GM12878 (cell line): Measurements from ENCODE around the gene TNFRSF1A. TPM values are rescaled to one million over a fixed set of nuclear protein-coding genes. Genes with fewer than 3 reads are reported as not detected.

Experiments used
- ATAC-seq: fragments of 200-7000 bp; cut with Tn5 transposase; 3 replicates; pipeline ENCODE4 v1.9.1; 2020; ENCODE audit warnings: mild to moderate bottlenecking, moderate library complexity
- BruUV-seq: library from RNA; stranded (reverse); fragments of 400-500 nt; replicated peaks from 2 replicates; lab custom pipeline; 2021; lab: Mats Ljungman, UMichigan
- CTCF ChIA-PET: fragments of 300-600 bp; sonication (Branson Sonifier 250); formaldehyde crosslinking; extraction: SDS; loops from one replicate; lab custom pipeline; 2021; ENCODE audit warnings: inconsistent platforms; lab: Yijun Ruan, JAX
- POLR2A ChIA-PET: fragments of 350-600 bp; formaldehyde crosslinking; extraction: SDS; loops from one replicate; lab custom pipeline; 2021; ENCODE audit warnings: inconsistent platforms; lab: Charles Lee
- RAD21 ChIA-PET: fragments of 300-600 bp; sonication (Branson Sonifier 250); formaldehyde crosslinking; loops from one replicate; lab custom pipeline; 2023; ENCODE audit warnings: antibody characterized with exemption; ENCODE audit not compliant: unreplicated experiment; lab: Charles Lee
- SMC1A ChIA-PET: fragments of 300-600 bp; sonication (Branson Sonifier 250); formaldehyde crosslinking; loops from one replicate; lab custom pipeline; 2023; ENCODE audit not compliant: unreplicated experiment, uncharacterized antibody; lab: Charles Lee
- DNase-seq: peaks from one replicate; pipeline ENCODE4 v3.0.0-alpha.2; 2011; ENCODE audit warnings: low read depth, low spot score
- FAIRE-seq: peaks from 3 replicates; lab custom pipeline; 2011; peaks lifted over from hg19 to GRCh38; lab: Jason Lieb, UNC
- H2AFZ ChIP-seq: 2 replicates; pipeline ENCODE4 v1.6.0; 2011; ENCODE audit warnings: low read depth, low read length, control low read depth; ENCODE audit not compliant: control insufficient read depth
- H3K27ac ChIP-seq: 2 replicates; pipeline ENCODE4 v1.5.1; 2011; ENCODE audit warnings: control low read depth; ENCODE audit not compliant: control insufficient read depth, insufficient read depth
- H3K27me3 ChIP-seq, 2 experiments: replicated peaks in 1 of 2; 2 replicates each; pipeline versions ENCODE4 v1.6.0 to v1.6.1; 2011; ENCODE audit warnings: low read length in 1 of 2; ENCODE audit not compliant: control insufficient read depth in 2 of 2, insufficient read depth in 2 of 2
- H3K36me3 ChIP-seq, 2 experiments: 2 replicates each; pipeline ENCODE4 v1.5.1; 2011; ENCODE audit warnings: low read length in 1 of 2; ENCODE audit not compliant: control insufficient read depth in 2 of 2, insufficient read depth in 2 of 2
- H3K4me1 ChIP-seq: 2 replicates; pipeline ENCODE4 v1.6.1; 2011; ENCODE audit warnings: mild to moderate bottlenecking, low read length, moderate library complexity, mixed read lengths; ENCODE audit not compliant: control insufficient read depth, insufficient read depth
- H3K4me2 ChIP-seq: 2 replicates; pipeline ENCODE4 v1.6.0; 2011; ENCODE audit warnings: control low read depth; ENCODE audit not compliant: control insufficient read depth, insufficient read depth
- H3K4me3 ChIP-seq: fragments of 200-600 bp; sonication (generic); 2 replicates; pipeline ENCODE4 v1.5.1; 2016
- H3K79me2 ChIP-seq: 2 replicates; pipeline ENCODE4 v1.6.0; 2011; ENCODE audit warnings: low read length; ENCODE audit not compliant: control insufficient read depth, insufficient read depth
- H3K9ac ChIP-seq: 2 replicates; pipeline ENCODE4 v1.8.0; 2011; ENCODE audit warnings: low read length, control low read depth, mixed read lengths; ENCODE audit not compliant: control insufficient read depth, insufficient read depth
- H3K9me3 ChIP-seq: replicated peaks from 3 replicates; pipeline ENCODE4 v1.5.1; 2011; ENCODE audit warnings: mild to moderate bottlenecking, low read length; ENCODE audit not compliant: control insufficient read depth, insufficient read depth
- H4K20me1 ChIP-seq: 2 replicates; pipeline ENCODE4 v1.6.0; 2011; ENCODE audit not compliant: control insufficient read depth, insufficient read depth
- CBFB ChIP-seq: IDR thresholded peaks from 2 replicates; pipeline ENCODE4 v1.6.1; 2016; ENCODE audit warnings: antibody characterized with exemption, low read depth
- CBX3 ChIP-seq: fragments of 200-600 bp; sonication (generic); IDR thresholded peaks from 2 replicates; pipeline ENCODE4 v1.6.1; 2016; ENCODE audit warnings: low read depth, borderline replicate concordance
- CHD2 ChIP-seq: IDR thresholded peaks from 2 replicates; pipeline ENCODE4 v1.6.1; 2011; ENCODE audit warnings: low read depth, low read length, improper control_type of control experiment, borderline replicate concordance
- EED ChIP-seq: sonication (generic); IDR thresholded peaks from 2 replicates; pipeline ENCODE4 v1.6.1; 2016; ENCODE audit warnings: antibody characterized with exemption, low read depth
- EGR1 ChIP-seq, 2 experiments: IDR thresholded peaks; 1 replicate in 1 of 2; 2 replicates in 1 of 2; pipeline ENCODE4 v1.6.1; 2011 to 2012; ENCODE audit warnings: low read depth in 2 of 2, low read length in 2 of 2, borderline replicate concordance in 1 of 2, mild to moderate bottlenecking in 1 of 2, moderate library complexity in 1 of 2
- IKZF2 ChIP-seq, 2 experiments: fragments of 450-650 bp; IDR thresholded peaks; 2 replicates each; pipeline ENCODE4 v1.6.1; 2017; ENCODE audit warnings: mild to moderate bottlenecking in 2 of 2, moderate library complexity in 2 of 2
- MAX ChIP-seq: IDR thresholded peaks from 2 replicates; pipeline ENCODE4 v1.6.1; 2012; ENCODE audit warnings: low read depth, low read length, improper control_type of control experiment
- MLLT1 ChIP-seq: fragments of 450-650 bp; IDR thresholded peaks from 2 replicates; pipeline ENCODE4 v1.6.1; 2016; ENCODE audit warnings: mild to moderate bottlenecking
- NFXL1 ChIP-seq: fragments of 450-650 bp; IDR thresholded peaks from 2 replicates; pipeline ENCODE4 v1.6.1; 2017; ENCODE audit warnings: antibody characterized with exemption, mild to moderate bottlenecking, borderline replicate concordance
- ZSCAN29 ChIP-seq: fragments of 450-650 bp; IDR thresholded peaks from 2 replicates; pipeline ENCODE4 v1.6.1; 2017; ENCODE audit warnings: mild to moderate bottlenecking, moderate library complexity
- WGBS: methylation state at CpG from one replicate; pipeline ENCODE4 v1.1.6; 2016; ENCODE audit warnings: low lambda C conversion rate; ENCODE audit not compliant: insufficient replicate concordance, insufficient coverage; ENCODE audit errors: missing lambda C conversion rate; 5-methylcytosine and 5-hydroxymethylcytosine counted together
- in situ Hi-C: fragments of 300-500 bp; cut with MboI; formaldehyde crosslinking; loops from 9 replicates; pipeline ENCODE4 v1.14.3; 2018; ENCODE audit warnings: mixed read lengths
- intact Hi-C: fragments of 100-400 bp; cut with micrococcal nuclease; formaldehyde crosslinking; loops from one replicate; pipeline ENCODE4 v1.14.2; 2022; ENCODE audit not compliant: unreplicated experiment
- polyA plus RNA-seq, 11 experiments: library from polyadenylated mRNA; depleted of rRNA in 4 of 11; unstranded in 6 of 11; stranded (reverse) in 5 of 11; fragments of >200 nt; fragmentation: Nextera tagmentation in 4 of 11; fragmentation: Illumina TruSeq in 1 of 11; extraction: Ambion mirVana in 4 of 11; extraction: Trizol in 1 of 11; gene quantifications; 1 replicate in 1 of 11; 2 replicates in 10 of 11; pipeline versions ENCODE4 v1.2.1 to v1.2.3, GENCODE V29; 2011 to 2016; ENCODE audit warnings: inconsistent platforms in 2 of 11, missing spikeins in 2 of 11, low read depth in 1 of 11
- total RNA-seq, 4 experiments: library from RNA; depleted of rRNA in 3 of 4; stranded (reverse); fragments of >200 nt in 3 of 4; fragmentation: Illumina TruSeq in 1 of 4; extraction: Trizol in 1 of 4; gene quantifications; 2 replicates each; pipeline versions ENCODE4 v1.2.1 to v1.2.3, GENCODE V29; 2013 to 2021
- TF ChIP-seq, protein P1 (sequence below): fragments of 450-650 bp; formaldehyde crosslinking; IDR thresholded peaks from 2 replicates; pipeline ENCODE4 v1.4.0; 2022; ENCODE audit warnings: mild to moderate bottlenecking, moderate library complexity
- TF ChIP-seq, protein P2 (sequence below): fragments of 150-350 bp; IDR thresholded peaks from 2 replicates; pipeline ENCODE4 v1.6.1; 2014; ENCODE audit warnings: mild to moderate bottlenecking, low read depth, low read length

Gene TNFRSF1A
- total and polyA plus RNA-seq, 10 of the 15 experiments (the other 5 are each of a cell fraction or from before 2014, with no cell fraction given), result 0.24 to 16.5 (median 13.0) TPM

GRCh38 chr12:6337958-6338433, 3.9 kb downstream of the TNFRSF1A start (continued):
- TF ChIP-seq MAX (no peak), ZSCAN29 (no peak), CBFB (no peak), CBX3 (no peak), CHD2 (no peak), NFXL1 (no peak)

DNA sequence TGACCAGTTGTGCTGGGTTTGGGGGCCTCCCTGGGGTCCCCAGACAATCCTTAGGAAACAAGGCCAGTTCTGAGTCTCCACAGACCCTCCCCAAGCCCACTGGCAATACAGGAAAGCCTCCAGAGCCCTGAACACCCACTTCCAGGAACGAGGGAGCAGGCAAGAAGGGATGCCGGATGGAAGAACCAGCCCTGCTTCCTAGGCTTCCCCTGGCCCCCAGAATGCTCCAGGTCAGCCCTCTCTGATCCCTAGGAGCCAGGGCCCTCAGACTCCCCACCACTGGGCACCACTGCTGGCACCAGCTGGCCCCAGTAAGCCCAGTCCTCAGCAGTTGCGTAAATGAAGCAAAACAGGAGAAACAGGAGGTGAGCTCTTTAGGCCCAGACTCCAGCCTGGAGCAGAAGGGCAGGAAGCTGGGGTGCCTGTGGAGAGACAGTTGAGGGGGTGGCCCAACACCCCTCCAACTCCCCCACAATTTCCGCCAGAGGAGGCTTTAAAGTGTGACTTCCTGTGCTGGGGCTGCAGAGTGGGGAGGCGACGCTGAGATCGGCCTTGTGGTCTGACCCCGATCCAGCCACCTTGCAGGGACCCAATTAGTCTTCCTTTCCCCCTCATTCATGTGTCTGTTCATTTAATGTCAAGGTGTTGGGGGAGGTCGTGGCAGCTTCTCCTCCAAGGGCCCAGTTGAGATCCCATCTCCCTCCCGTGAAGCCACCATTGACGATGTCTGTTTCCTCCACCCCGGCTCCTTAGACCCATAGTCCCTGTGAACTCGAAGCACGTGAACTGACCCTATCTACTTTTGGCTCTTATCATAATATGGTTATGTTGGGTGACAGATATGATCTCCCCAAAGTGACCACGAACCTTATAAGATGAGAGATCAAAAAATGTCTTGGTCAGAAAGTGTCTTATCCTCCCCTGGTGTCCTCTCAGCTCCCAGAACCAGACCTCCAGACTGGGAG, 4.7 kb downstream of the TNFRSF1A start:
- RAD21 ChIA-PET, result interaction anchor here (0.7 to 3.8 kb wide), 14 partner anchors 8 to 156 kb away, joined by 3 to 44 read pairs (median 8); partner anchors contain the start of genes MRPL51 and VAMP1
- TF ChIP-seq EGR1 (IDR thresholded peaks at IDR 0.05; ENCODE audit: borderline replicate concordance in 1 of 2, low read depth in 2 of 2, low read length in 2 of 2) (peak in 1 of 2 experiments; percentile 75; a peak in 2 of 3 replicates), CBFB (no peak), CHD2 (0 out of 2 replicates have a peak, but pooled peaks have one; percentile 17), EED (peak; percentile 42; the same call in 1 of the 2 replicates), MLLT1 (peak; percentile 9; the same call in 1 of the 2 replicates), IKZF2 (IDR thresholded peaks at IDR 0.05) (peak; percentile 37 to 40; a peak in 1 of 4 replicates)
- TF ChIP-seq, protein P1, sequence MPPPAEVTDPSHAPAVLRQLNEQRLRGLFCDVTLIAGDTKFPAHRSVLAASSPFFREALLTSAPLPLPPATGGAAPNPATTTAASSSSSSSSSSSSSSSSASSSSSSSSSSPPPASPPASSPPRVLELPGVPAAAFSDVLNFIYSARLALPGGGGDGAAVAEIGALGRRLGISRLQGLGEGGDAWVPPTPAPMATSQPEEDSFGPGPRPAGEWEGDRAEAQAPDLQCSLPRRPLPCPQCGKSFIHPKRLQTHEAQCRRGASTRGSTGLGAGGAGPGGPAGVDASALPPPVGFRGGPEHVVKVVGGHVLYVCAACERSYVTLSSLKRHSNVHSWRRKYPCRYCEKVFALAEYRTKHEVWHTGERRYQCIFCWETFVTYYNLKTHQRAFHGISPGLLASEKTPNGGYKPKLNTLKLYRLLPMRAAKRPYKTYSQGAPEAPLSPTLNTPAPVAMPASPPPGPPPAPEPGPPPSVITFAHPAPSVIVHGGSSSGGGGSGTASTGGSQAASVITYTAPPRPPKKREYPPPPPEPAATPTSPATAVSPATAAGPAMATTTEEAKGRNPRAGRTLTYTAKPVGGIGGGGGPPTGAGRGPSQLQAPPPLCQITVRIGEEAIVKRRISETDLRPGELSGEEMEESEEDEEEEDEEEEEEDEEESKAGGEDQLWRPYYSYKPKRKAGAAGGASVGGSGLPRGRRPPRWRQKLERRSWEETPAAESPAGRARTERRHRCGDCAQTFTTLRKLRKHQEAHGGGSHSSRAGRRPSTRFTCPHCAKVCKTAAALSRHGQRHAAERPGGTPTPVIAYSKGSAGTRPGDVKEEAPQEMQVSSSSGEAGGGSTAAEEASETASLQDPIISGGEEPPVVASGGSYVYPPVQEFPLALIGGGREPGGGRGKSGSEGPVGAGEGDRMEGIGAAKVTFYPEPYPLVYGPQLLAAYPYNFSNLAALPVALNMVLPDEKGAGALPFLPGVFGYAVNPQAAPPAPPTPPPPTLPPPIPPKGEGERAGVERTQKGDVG (CRISPR knock-in tag), result no peak
- TF ChIP-seq, protein P2, sequence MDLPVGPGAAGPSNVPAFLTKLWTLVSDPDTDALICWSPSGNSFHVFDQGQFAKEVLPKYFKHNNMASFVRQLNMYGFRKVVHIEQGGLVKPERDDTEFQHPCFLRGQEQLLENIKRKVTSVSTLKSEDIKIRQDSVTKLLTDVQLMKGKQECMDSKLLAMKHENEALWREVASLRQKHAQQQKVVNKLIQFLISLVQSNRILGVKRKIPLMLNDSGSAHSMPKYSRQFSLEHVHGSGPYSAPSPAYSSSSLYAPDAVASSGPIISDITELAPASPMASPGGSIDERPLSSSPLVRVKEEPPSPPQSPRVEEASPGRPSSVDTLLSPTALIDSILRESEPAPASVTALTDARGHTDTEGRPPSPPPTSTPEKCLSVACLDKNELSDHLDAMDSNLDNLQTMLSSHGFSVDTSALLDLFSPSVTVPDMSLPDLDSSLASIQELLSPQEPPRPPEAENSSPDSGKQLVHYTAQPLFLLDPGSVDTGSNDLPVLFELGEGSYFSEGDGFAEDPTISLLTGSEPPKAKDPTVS, result no peak

More for the DNA sequence above, 4.7 kb downstream of the TNFRSF1A start:
- 30% methylated on average over 15 of the region's 15 CpGs for WGBS
- Histone ChIP-seq H3K4me1 (peaks cover 44% of the 10 kb centered on the region), H3K4me2 (peak overlapping the region; percentile 99), H3K9me3 (no peaks in the 10 kb centered on the region), H3K27ac (peak overlapping the region; percentile 93), H3K79me2 (peaks cover 62% of the 10 kb centered on the region), H4K20me1 (no peaks in the 10 kb centered on the region), H3K4me3 (peak overlapping the region; percentile 53), H3K36me3 (peaks cover 4 to 8% of the 10 kb centered on the region in 2 experiments; a peak in 3 of 4 replicates), H3K9ac (peak overlapping the region; percentile 68), H2AFZ (peak overlapping the region; percentile 46), H3K27me3 (no peaks in the 10 kb centered on the region)
- intact Hi-C loops (loop anchor here (2.0 to 5.0 kb wide), 3 partner anchors 85 to 195 kb away; partner anchors contain the start of gene GAPDH), in situ Hi-C loops (loop anchor here (5.0 kb wide), 1 partner anchor 130 kb away; no protein-coding TSS in a partner anchor)
- ChIA-PET POLR2A (interaction anchor here (0.7 to 3.4 kb wide), 13 partner anchors 10 to 198 kb away, joined by 3 to 22 read pairs (median 8); partner anchors contain the start of genes CD27, TAPBPL and VAMP1), SMC1A (interaction anchor here (0.7 to 4.6 kb wide), 14 partner anchors 9 to 202 kb away, joined by 3 to 39 read pairs (median 6); no protein-coding TSS in a partner anchor), CTCF (interaction anchor here (0.6 to 7.9 kb wide), 14 partner anchors 9 to 199 kb away, joined by 3 to 53 read pairs (median 10); partner anchors contain the start of gene CD27)
- peak; percentile 56 for FAIRE-seq
- DNase-seq, result no peak
- ATAC-seq, result peak; percentile 42
- no TSS peak for BruUV-seq
